Hepatocyte (in vitro differentiated cells): ENCODE results near the gene RBKS. TPM values are rescaled to one million over a fixed set of nuclear protein-coding genes. Genes with fewer than 3 reads are reported as not detected.
A peak's percentile ranks its signal among the peaks of the same experiment; 100 is the strongest.

Source experiments
- DNase-seq: peaks from one replicate; pipeline ENCODE4 v3.0.0-alpha.2; 2016; ENCODE audit warnings: low spot score
- H2AFZ ChIP-seq: fragments of 200-600 bp; sonication (generic); 2 replicates; pipeline ENCODE4 v1.6.0; 2016; ENCODE audit warnings: antibody characterized with exemption, mild to moderate bottlenecking
- H3K27ac ChIP-seq: fragments of 200-600 bp; sonication (generic); 2 replicates; pipeline ENCODE4 v1.5.1; 2016; ENCODE audit warnings: mild to moderate bottlenecking
- H3K27me3 ChIP-seq: fragments of 200-600 bp; sonication (generic); 2 replicates; pipeline ENCODE4 v1.6.1; 2016
- H3K36me3 ChIP-seq: fragments of 200-600 bp; sonication (generic); replicated peaks from 2 replicates; pipeline ENCODE4 v1.5.1; 2016; ENCODE audit warnings: low read depth; ENCODE audit not compliant: insufficient read depth
- H3K4me1 ChIP-seq: fragments of 200-600 bp; sonication (generic); 2 replicates; pipeline ENCODE4 v1.5.1; 2016; ENCODE audit warnings: mild to moderate bottlenecking, moderate library complexity; ENCODE audit not compliant: insufficient read depth
- H3K4me2 ChIP-seq: fragments of 200-600 bp; sonication (generic); 2 replicates; pipeline ENCODE4 v1.6.0; 2016
- H3K4me3 ChIP-seq: fragments of 200-600 bp; sonication (generic); 2 replicates; pipeline ENCODE4 v1.5.1; 2016; ENCODE audit warnings: mild to moderate bottlenecking
- H3K79me2 ChIP-seq: fragments of 200-600 bp; sonication (generic); 2 replicates; pipeline ENCODE4 v1.6.0; 2017; ENCODE audit warnings: mild to moderate bottlenecking
- H3K9me2 ChIP-seq: fragments of 200-600 bp; sonication (generic); replicated peaks from 2 replicates; pipeline ENCODE4 v1.6.0; 2017; ENCODE audit warnings: mild to moderate bottlenecking; ENCODE audit not compliant: insufficient read depth
- H3K9me3 ChIP-seq: fragments of 200-600 bp; sonication (generic); 2 replicates; pipeline ENCODE4 v1.5.1; 2016; ENCODE audit warnings: low read depth, mild to moderate bottlenecking
- H4K20me1 ChIP-seq: fragments of 200-600 bp; sonication (generic); 2 replicates; pipeline ENCODE4 v1.6.0; 2016; ENCODE audit warnings: mild to moderate bottlenecking; ENCODE audit not compliant: insufficient read depth, poor library complexity, severe bottlenecking
- CTCF ChIP-seq: fragments of 200-600 bp; sonication (generic); IDR thresholded peaks from 2 replicates; pipeline ENCODE4 v1.5.1; 2016; ENCODE audit warnings: antibody characterized with exemption, mild to moderate bottlenecking; ENCODE audit not compliant: poor library complexity
- EZH2 ChIP-seq: fragments of 200-600 bp; sonication (generic); IDR thresholded peaks from 2 replicates; pipeline ENCODE4 v1.6.1; 2016; ENCODE audit warnings: antibody characterized with exemption, mild to moderate bottlenecking, borderline replicate concordance
- EZH2phosphoT487 ChIP-seq: fragments of 200-600 bp; sonication (generic); IDR thresholded peaks from one replicate; pipeline ENCODE4 v1.6.1; 2018; ENCODE audit warnings: antibody characterized with exemption, mild to moderate bottlenecking, low read depth, moderate library complexity; ENCODE audit not compliant: unreplicated experiment, severe bottlenecking
- WGBS: methylation state at CpG from one replicate; pipeline ENCODE4 v1.1.6; 2016; ENCODE audit warnings: low lambda C conversion rate; ENCODE audit errors: missing lambda C conversion rate; 5-methylcytosine and 5-hydroxymethylcytosine counted together
- polyA plus RNA-seq: library from polyadenylated mRNA; unstranded; fragments of >200 nt; fragmentation: Nextera tagmentation; extraction: Ambion mirVana; gene quantifications from 2 replicates; pipeline ENCODE4 v1.2.1, GENCODE V29; 2016
- total RNA-seq: library from RNA; depleted of rRNA; stranded (reverse); fragments of >200 nt; gene quantifications from 2 replicates; pipeline ENCODE4 v1.2.3, GENCODE V29; 2014

RBKS gene
- total and polyA plus RNA-seq, 2 experiments from 2014 or later: 5.5 to 7.2 TPM

GRCh38 chr2:27890924-27891672 lies 911 bp upstream of the RBKS start:
- H3K9me3 ChIP-seq: no peaks in the 10 kb centered on the region
- peak overlapping the region; percentile 79 for H3K4me3 ChIP-seq
- 22% methylated on average over 24 of the region's 24 CpGs for WGBS
- DNase-seq: peak; percentile 88
- H4K20me1 ChIP-seq: no peaks in the 10 kb centered on the region
- peak overlapping the region; percentile 100 for H3K27ac ChIP-seq
- no peak for TF ChIP-seq CTCF
- no peak for TF ChIP-seq EZH2phosphoT487
- TF ChIP-seq EZH2: no peak
- H3K4me1 ChIP-seq: no peaks in the 10 kb centered on the region
- H2AFZ ChIP-seq: peak overlapping the region; percentile 73
- H3K36me3 ChIP-seq: no peaks in the 10 kb centered on the region
- H3K27me3 ChIP-seq: no peaks in the 10 kb centered on the region
- peak overlapping the region; percentile 79 for H3K4me2 ChIP-seq
- peaks cover 39% of the 10 kb centered on the region for H3K79me2 ChIP-seq
- H3K9me2 ChIP-seq: no peaks in the 10 kb centered on the region

- 16% methylated on average over 10 of the region's 10 CpGs for WGBS
- Histone ChIP-seq H3K27ac (peak overlapping the region; percentile 100), H4K20me1 (no peaks in the 10 kb centered on the region), H3K36me3 (no peaks in the 10 kb centered on the region), H3K27me3 (no peaks in the 10 kb centered on the region), H2AFZ (peak overlapping the region; percentile 76), H3K9me2 (no peaks in the 10 kb centered on the region), H3K4me1 (no peaks in the 10 kb centered on the region), H3K79me2 (peaks cover 39% of the 10 kb centered on the region), H3K4me3 (peak overlapping the region; percentile 59), H3K4me2 (peak overlapping the region; percentile 79), H3K9me3 (no peaks in the 10 kb centered on the region)
- no peak for DNase-seq
- TF ChIP-seq CTCF (no peak), EZH2phosphoT487 (no peak), EZH2 (no peak)
Measured at GRCh38 chr2:27889774-27890145, 427 bp downstream of the RBKS start.

DNA sequence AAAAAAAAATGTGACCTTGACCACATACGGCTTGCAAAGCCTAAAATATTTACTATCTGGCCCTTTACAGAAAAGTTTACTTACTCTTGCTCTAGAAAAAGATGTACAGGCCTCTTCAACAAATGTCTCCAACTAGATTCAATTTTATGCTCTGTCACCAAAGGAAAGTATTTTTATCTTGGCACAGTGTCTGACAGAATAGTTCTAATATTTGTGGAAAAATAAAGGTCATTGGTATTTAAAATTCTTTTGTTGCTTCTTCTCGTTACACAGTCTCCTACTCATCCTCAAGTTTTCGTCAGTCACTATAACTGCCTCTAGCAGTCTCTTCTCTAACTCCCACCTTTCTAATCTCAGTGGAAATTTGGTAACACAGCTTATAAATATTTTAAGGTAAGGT lies 1.4 kb downstream of the RBKS start:
- DNase-seq: no peak
- no peaks in the 10 kb centered on the region for H3K27me3 ChIP-seq
- TF ChIP-seq EZH2 (no peak), EZH2phosphoT487 (no peak), CTCF (no peak)
- no peaks in the 10 kb centered on the region for H3K4me1 ChIP-seq
- no peak overlapping the region for H3K4me3 ChIP-seq
- H3K27ac ChIP-seq: peak overlapping the region; percentile 100
- no peaks in the 10 kb centered on the region for H3K9me2 ChIP-seq
- H2AFZ ChIP-seq: no peak overlapping the region
- H3K36me3 ChIP-seq: no peaks in the 10 kb centered on the region
- 76% methylated on average over 3 of the region's 3 CpGs for WGBS
- H3K79me2 ChIP-seq: peaks cover 39% of the 10 kb centered on the region
- peak overlapping the region; percentile 79 for H3K4me2 ChIP-seq
- H4K20me1 ChIP-seq: no peaks in the 10 kb centered on the region
- no peaks in the 10 kb centered on the region for H3K9me3 ChIP-seq

GRCh38 chr2:27887830-27888229 lies 2.4 kb downstream of the RBKS start:
- no peaks in the 10 kb centered on the region for H3K36me3 ChIP-seq
- no peak overlapping the region for H2AFZ ChIP-seq
- H3K4me2 ChIP-seq: peak overlapping the region; percentile 79
- H3K4me3 ChIP-seq: no peak overlapping the region
- TF ChIP-seq EZH2: no peak
- H3K9me2 ChIP-seq: no peaks in the 10 kb centered on the region
- no peaks in the 10 kb centered on the region for H4K20me1 ChIP-seq
- no peaks in the 10 kb centered on the region for H3K4me1 ChIP-seq
- H3K27me3 ChIP-seq: no peaks in the 10 kb centered on the region
- 89% methylated on average over 3 of the region's 3 CpGs for WGBS
- no peak for DNase-seq
- no peaks in the 10 kb centered on the region for H3K9me3 ChIP-seq
- peaks cover 32% of the 10 kb centered on the region for H3K79me2 ChIP-seq
- peak overlapping the region; percentile 100 for H3K27ac ChIP-seq
